Glutamatergic neuron (in vitro differentiated cells): Measurements from ENCODE around the gene METAP1D. TPM values are rescaled to one million over a fixed set of nuclear protein-coding genes. Genes with fewer than 3 reads are reported as not detected.

Source experiments
- DNase-seq: peaks from one replicate; pipeline ENCODE4 v3.0.0; 2022
- H3K27ac Mint-ChIP-seq: one replicate; pipeline ENCODE4 v1.8.0; 2020; ENCODE audit warnings: mild to moderate bottlenecking, mixed read lengths, inconsistent platforms; ENCODE audit not compliant: unreplicated experiment
- H3K27me3 Mint-ChIP-seq: one replicate; pipeline ENCODE4 v1.8.0; 2020; ENCODE audit warnings: mild to moderate bottlenecking, moderate library complexity, mixed read lengths, inconsistent platforms; ENCODE audit not compliant: unreplicated experiment
- H3K36me3 Mint-ChIP-seq: one replicate; pipeline ENCODE4 v1.8.0; 2020; ENCODE audit warnings: mild to moderate bottlenecking, mixed read lengths, inconsistent platforms; ENCODE audit not compliant: unreplicated experiment
- H3K4me1 Mint-ChIP-seq: one replicate; pipeline ENCODE4 v1.8.0; 2020; ENCODE audit warnings: mild to moderate bottlenecking, low read depth, mixed read lengths, inconsistent platforms; ENCODE audit not compliant: unreplicated experiment
- H3K4me3 Mint-ChIP-seq: one replicate; pipeline ENCODE4 v1.8.0; 2020; ENCODE audit warnings: mild to moderate bottlenecking, mixed read lengths, inconsistent platforms; ENCODE audit not compliant: unreplicated experiment
- H3K9me3 Mint-ChIP-seq: one replicate; pipeline ENCODE4 v1.8.0; 2020; ENCODE audit warnings: mild to moderate bottlenecking, moderate library complexity, mixed read lengths, inconsistent platforms; ENCODE audit not compliant: unreplicated experiment
- CTCF ChIP-seq: fragments of 200-600 bp; sonication (generic); IDR thresholded peaks from one replicate; pipeline ENCODE4 v1.5.0; 2021; ENCODE audit not compliant: partially characterized antibody, unreplicated experiment
- total RNA-seq: library from RNA; stranded (reverse); fragmentation: NEBNext Ultra II Directional; extraction: Animal tissue kit (Norgen Biotek cat#: 25700); gene quantifications from one replicate; pipeline ENCODE4 v1.2.1, GENCODE V29; 2021; ENCODE audit not compliant: unreplicated experiment

Gene METAP1D
- total RNA-seq, 1 donor from 2014 or later = 5.1 TPM

GRCh38 chr2:172012677-172013391 is 13.1 kb downstream of the METAP1D start:
- Mint-ChIP-seq H3K36me3 (no peaks in the 10 kb centered on the region), H3K27ac (peak overlapping the region; percentile 91), H3K4me3 (peak overlapping the region; percentile 39), H3K9me3 (peaks cover 4% of the 10 kb centered on the region), H3K4me1 (peaks cover 15% of the 10 kb centered on the region), H3K27me3 (no peaks in the 10 kb centered on the region)
- no peak for TF ChIP-seq CTCF
- peak; percentile 47 for DNase-seq

DNA sequence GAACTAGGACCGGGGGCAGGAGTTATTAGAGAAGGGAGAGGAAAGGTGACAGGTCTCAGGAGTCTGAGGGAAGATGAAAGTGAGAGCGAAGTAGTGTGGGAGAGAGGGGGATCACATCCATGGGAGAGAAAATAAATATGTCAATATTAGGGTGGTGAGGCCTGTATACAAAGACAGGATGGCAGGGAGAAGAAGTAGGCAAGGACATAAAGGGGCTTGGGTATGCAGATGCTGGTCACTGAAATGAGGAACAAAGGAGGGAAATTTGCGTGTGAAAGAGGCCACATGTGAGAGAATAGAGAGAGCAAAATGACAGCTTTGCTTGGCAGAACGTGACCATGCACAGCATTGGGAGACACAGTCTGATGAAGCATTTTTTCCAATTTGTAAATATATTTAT is 13.6 kb downstream of the METAP1D start:
- H3K27ac Mint-ChIP-seq = peak overlapping the region; percentile 91
- H3K9me3 Mint-ChIP-seq = peaks cover 4% of the 10 kb centered on the region
- H3K27me3 Mint-ChIP-seq = no peaks in the 10 kb centered on the region
- TF ChIP-seq CTCF = no peak
- peak overlapping the region; percentile 39 for H3K4me3 Mint-ChIP-seq
- DNase-seq = no peak
- no peaks in the 10 kb centered on the region for H3K36me3 Mint-ChIP-seq
- H3K4me1 Mint-ChIP-seq = peaks cover 15% of the 10 kb centered on the region

DNA sequence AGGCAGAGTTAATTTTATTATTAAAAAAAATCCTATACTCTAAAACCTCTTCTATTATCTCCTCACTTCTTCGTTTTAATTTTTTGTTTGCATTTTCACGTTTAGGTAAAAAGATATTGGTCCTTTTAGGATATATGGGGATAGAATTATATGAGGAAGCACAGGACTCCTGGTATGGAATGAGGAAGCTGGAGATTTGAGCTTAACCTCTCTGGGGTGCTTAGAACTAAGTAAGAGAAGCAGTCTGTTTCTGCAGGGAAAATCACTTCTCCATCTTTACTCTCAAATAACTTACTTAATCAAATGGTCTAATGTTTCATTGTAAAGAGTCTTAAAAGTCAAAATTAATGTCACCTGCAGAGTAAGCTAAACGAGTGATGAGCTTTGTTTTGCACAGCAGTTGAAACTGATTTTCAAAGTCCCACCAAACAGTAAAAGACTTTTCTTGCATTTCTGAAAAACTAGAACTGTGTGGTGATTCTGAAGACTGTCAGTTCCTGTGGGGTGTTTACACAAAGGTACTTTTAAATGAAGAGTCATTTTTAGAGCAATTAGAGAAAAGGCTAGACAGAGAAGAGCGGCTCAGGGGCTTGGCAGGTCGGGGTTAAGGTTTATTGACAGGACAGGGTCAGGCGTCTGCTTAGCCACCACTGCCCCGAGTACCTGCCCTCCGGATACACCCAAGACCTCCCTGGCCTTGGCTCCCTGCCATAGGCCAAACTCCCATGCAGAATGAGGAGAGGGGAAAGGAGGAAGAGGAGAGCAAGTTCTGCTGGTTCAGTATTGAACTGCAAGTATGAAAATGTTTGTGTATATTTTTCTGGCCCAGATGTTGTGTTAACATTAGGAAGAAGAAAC is 21.6 kb downstream of the METAP1D start:
- no peaks in the 10 kb centered on the region for H3K27me3 Mint-ChIP-seq
- H3K4me1 Mint-ChIP-seq = peaks cover 9% of the 10 kb centered on the region
- no peak overlapping the region for H3K27ac Mint-ChIP-seq
- TF ChIP-seq CTCF = no peak
- H3K4me3 Mint-ChIP-seq = no peak overlapping the region
- DNase-seq = no peak
- no peaks in the 10 kb centered on the region for H3K9me3 Mint-ChIP-seq
- H3K36me3 Mint-ChIP-seq = no peaks in the 10 kb centered on the region

DNA sequence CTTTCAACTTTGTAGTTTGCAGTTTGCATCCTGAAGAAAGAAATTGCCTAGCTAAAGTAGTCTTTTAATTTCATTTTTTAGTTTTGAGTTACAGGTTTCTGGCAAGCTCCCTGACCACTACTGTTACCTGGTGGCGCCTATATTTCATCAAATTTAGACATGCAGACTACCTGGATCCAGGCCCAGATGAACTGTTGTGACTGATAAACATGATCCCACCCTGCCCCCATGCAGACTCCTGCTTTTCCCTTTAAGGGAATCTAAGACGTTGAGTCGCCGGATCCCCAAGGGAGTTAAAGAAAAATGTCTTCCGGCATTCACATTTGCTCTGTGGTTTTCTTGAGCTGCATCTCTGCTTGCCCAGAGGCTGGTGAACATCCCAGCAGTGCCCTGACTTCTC is 22.2 kb downstream of the METAP1D start:
- no peak for DNase-seq
- Mint-ChIP-seq H3K4me1 (peaks cover 9% of the 10 kb centered on the region), H3K9me3 (no peaks in the 10 kb centered on the region), H3K27me3 (no peaks in the 10 kb centered on the region), H3K27ac (no peak overlapping the region), H3K36me3 (no peaks in the 10 kb centered on the region), H3K4me3 (no peak overlapping the region)
- no peak for TF ChIP-seq CTCF

DNA sequence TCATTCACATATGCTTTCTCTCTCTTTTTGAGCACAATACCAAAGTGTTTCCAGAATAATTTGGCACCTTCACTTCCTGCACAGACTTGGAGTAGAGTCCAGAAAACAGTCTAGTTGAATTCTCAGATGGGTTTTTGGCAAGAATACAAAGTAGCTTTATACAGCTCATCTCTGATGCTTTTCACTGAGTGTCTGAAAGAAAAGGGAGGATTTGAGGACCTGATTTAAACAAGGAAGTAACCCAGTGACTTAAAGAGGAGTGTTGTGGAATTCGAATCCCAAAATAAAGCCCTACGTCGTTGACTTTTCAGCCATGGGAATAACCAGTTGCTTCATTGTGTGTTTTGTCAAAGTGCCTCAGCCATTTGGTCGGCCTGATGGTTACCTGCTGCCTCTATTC is 31.8 kb downstream of the METAP1D start:
- no peak overlapping the region for H3K4me3 Mint-ChIP-seq
- H3K27ac Mint-ChIP-seq = no peak overlapping the region
- peaks cover 7% of the 10 kb centered on the region for H3K4me1 Mint-ChIP-seq
- H3K9me3 Mint-ChIP-seq = no peaks in the 10 kb centered on the region
- H3K36me3 Mint-ChIP-seq = no peaks in the 10 kb centered on the region
- no peaks in the 10 kb centered on the region for H3K27me3 Mint-ChIP-seq
- TF ChIP-seq CTCF = no peak
- no peak for DNase-seq
